ENCODE data around the gene CCDC7. TPM values are rescaled to one million over a fixed set of nuclear protein-coding genes. Genes with fewer than 3 reads are reported as not detected.

Gene CCDC7
- total and polyA plus RNA-seq, 10 of the 15 experiments (the other 5 are each of a cell fraction or from before 2014, with no cell fraction given) = 1.8 to 5.6 (median 3.4) TPM

DNA sequence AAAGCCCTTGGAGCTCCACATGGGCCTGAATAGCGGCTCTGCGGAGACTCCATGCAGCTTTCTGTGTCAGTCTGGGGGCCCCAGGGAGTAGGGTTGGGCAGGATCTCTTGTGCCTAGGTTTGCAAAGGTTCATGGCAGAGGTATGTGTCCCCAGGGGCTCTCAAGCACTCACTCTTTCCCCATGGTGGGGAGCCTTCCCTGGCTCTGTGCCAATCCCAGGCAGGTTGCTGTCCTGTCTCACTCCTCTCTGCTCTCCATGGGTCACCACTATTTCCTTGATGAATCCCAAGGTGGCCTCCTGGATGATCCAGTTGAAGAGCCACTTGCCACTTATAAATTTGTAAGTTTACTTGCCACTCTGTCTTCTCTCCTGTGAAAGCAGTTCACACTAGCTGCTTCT is 238.4 kb downstream of the CCDC7 start:
- WGBS (ENCODE audit: insufficient coverage, insufficient replicate concordance, low lambda C conversion rate, missing lambda C conversion rate) = 41% methylated on average over 2 of the region's 2 CpGs
- intact Hi-C loops (cut with micrococcal nuclease; ENCODE audit: unreplicated experiment) (no loop called here), in situ Hi-C loops (cut with MboI) (no loop called here)
- FAIRE-seq (no peak), DNase-seq (ENCODE audit: low read depth, low spot score) (no peak), ATAC-seq (no peak)
- Histone ChIP-seq H3K4me2 (ENCODE audit: control insufficient read depth, insufficient read depth) (no peak overlapping the region), H2AFZ (ENCODE audit: control insufficient read depth, low read depth, low read length) (no peak overlapping the region), H3K79me2 (ENCODE audit: control insufficient read depth, insufficient read depth, low read length) (no peaks in the 10 kb centered on the region), H3K27me3 (replicated peaks in 1 of 2; ENCODE audit: control insufficient read depth in 2 of 2, insufficient read depth in 2 of 2, low read length in 1 of 2) (no peaks in the 10 kb centered on the region), H3K36me3 (ENCODE audit: control insufficient read depth in 2 of 2, insufficient read depth in 2 of 2, low read length in 1 of 2) (no peaks in the 10 kb centered on the region), H3K27ac (ENCODE audit: control insufficient read depth, insufficient read depth) (no peak overlapping the region), H3K9ac (ENCODE audit: control insufficient read depth, insufficient read depth, low read length) (no peak overlapping the region), H4K20me1 (ENCODE audit: control insufficient read depth, insufficient read depth) (no peaks in the 10 kb centered on the region), H3K9me3 (replicated peaks; ENCODE audit: control insufficient read depth, insufficient read depth, low read length) (no peaks in the 10 kb centered on the region), H3K4me3 (no peak overlapping the region), H3K4me1 (ENCODE audit: control insufficient read depth, insufficient read depth, low read length) (no peaks in the 10 kb centered on the region)
- POLR2A ChIA-PET = no interaction called here
- no TSS peak for BruUV-seq (replicated peaks)
- no peak for TF ChIP-seq PAX8 (IDR thresholded peaks at IDR 0.05)
- TF ChIP-seq RAD51 (IDR thresholded peaks at IDR 0.05) = no peak
- SMC1A ChIA-PET (ENCODE audit: uncharacterized antibody, unreplicated experiment) = no interaction called here
- CTCF ChIA-PET = no interaction called here
- RAD21 ChIA-PET (ENCODE audit: unreplicated experiment) = no interaction called here

DNA sequence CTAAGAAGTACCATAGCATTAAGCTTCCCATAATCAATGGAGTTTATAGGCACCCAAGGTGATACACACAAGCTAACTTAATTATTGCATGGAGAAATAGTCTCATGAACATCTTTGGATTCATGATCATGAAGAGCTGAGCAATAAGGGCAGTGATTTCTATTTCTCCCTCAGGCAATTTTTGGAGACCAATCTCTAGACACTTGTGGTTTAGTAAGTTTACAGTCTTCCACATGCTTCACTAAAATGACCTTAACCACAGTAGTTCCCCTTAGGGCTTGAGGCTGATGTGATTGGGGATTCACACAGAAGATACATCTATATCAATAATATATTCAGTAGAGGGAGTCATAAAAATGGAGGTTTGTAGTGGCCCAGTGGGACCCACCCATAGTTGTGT is 241.2 kb downstream of the CCDC7 start:
- no peaks in the 10 kb centered on the region for H3K36me3 ChIP-seq (ENCODE audit: control insufficient read depth in 2 of 2, insufficient read depth in 2 of 2, low read length in 1 of 2)
- no TSS peak for BruUV-seq (replicated peaks)
- ChIA-PET CTCF (no interaction called here), POLR2A (no interaction called here), RAD21 (ENCODE audit: unreplicated experiment) (no interaction called here), SMC1A (ENCODE audit: uncharacterized antibody, unreplicated experiment) (no interaction called here)
- no peak for TF ChIP-seq PAX8 (IDR thresholded peaks at IDR 0.05)
- TF ChIP-seq, protein P1, sequence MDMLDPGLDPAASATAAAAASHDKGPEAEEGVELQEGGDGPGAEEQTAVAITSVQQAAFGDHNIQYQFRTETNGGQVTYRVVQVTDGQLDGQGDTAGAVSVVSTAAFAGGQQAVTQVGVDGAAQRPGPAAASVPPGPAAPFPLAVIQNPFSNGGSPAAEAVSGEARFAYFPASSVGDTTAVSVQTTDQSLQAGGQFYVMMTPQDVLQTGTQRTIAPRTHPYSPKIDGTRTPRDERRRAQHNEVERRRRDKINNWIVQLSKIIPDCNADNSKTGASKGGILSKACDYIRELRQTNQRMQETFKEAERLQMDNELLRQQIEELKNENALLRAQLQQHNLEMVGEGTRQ (IDR thresholded peaks at IDR 0.05; ENCODE audit: borderline replicate concordance, low read depth, low read length) = no peak
- ATAC-seq (no peak), FAIRE-seq (no peak), DNase-seq (ENCODE audit: low read depth, low spot score) (no peak)
- no peak overlapping the region for H3K27ac ChIP-seq (ENCODE audit: control insufficient read depth, insufficient read depth)
- H3K4me2 ChIP-seq (ENCODE audit: control insufficient read depth, insufficient read depth) = no peak overlapping the region
- H3K79me2 ChIP-seq (ENCODE audit: control insufficient read depth, insufficient read depth, low read length) = no peaks in the 10 kb centered on the region
- H3K27me3 ChIP-seq (replicated peaks in 1 of 2; ENCODE audit: control insufficient read depth in 2 of 2, insufficient read depth in 2 of 2, low read length in 1 of 2) = no peaks in the 10 kb centered on the region
- H2AFZ ChIP-seq (ENCODE audit: control insufficient read depth, low read depth, low read length) = no peak overlapping the region
- no peaks in the 10 kb centered on the region for H3K9me3 ChIP-seq (replicated peaks; ENCODE audit: control insufficient read depth, insufficient read depth, low read length)
- H3K4me1 ChIP-seq (ENCODE audit: control insufficient read depth, insufficient read depth, low read length) = no peaks in the 10 kb centered on the region
- intact Hi-C loops (cut with micrococcal nuclease; ENCODE audit: unreplicated experiment) = no loop called here
- H3K9ac ChIP-seq (ENCODE audit: control insufficient read depth, insufficient read depth, low read length) = no peak overlapping the region
- no peak overlapping the region for H3K4me3 ChIP-seq
- in situ Hi-C loops (cut with MboI) = no loop called here
- no peaks in the 10 kb centered on the region for H4K20me1 ChIP-seq (ENCODE audit: control insufficient read depth, insufficient read depth)
